Heart left ventricle (tissue), 16 donors: ENCODE measurements around the gene CRELD2. TPM values are rescaled to one million over a fixed set of nuclear protein-coding genes. Genes with fewer than 3 reads are reported as not detected.

Experiments used
- ATAC-seq, 4 donors: fragments of 200-7000 bp; cut with Tn5 transposase; one replicate each; pipeline ENCODE4 v1.9.1; 2020 to 2022; ENCODE audit warnings: moderate library complexity in 4 of 4, mild to moderate bottlenecking in 3 of 4, moderate number of reproducible peaks in 1 of 4
- DNase-seq, 5 donors: peaks; one replicate each; pipeline ENCODE4 v3.0.0-alpha.2; 2020
- H3K27ac ChIP-seq, 12 donors: fragments of 200-600 bp; sonication (generic) in 4 of 12; one replicate each; pipeline versions ENCODE4 v1.5.0 to v1.8.0; 2016 to 2022; ENCODE audit warnings: mild to moderate bottlenecking in 2 of 12
- H3K27me3 ChIP-seq, 9 donors: fragments of 200-600 bp; sonication (generic) in 2 of 9; one replicate each; pipeline versions ENCODE4 v1.5.1 to v1.8.0; 2016 to 2022; ENCODE audit warnings: mild to moderate bottlenecking in 3 of 9
- H3K36me3 ChIP-seq, 9 donors: fragments of 200-600 bp; sonication (generic) in 2 of 9; one replicate each; pipeline versions ENCODE4 v1.5.0 to v1.8.0; 2018 to 2022; ENCODE audit warnings: mild to moderate bottlenecking in 2 of 9
- H3K4me1 ChIP-seq, 12 donors: fragments of 200-600 bp; sonication (generic) in 4 of 12; one replicate each; pipeline versions ENCODE4 v1.5.0 to v1.8.0; 2016 to 2022; ENCODE audit warnings: mild to moderate bottlenecking in 3 of 12
- H3K4me3 ChIP-seq, 12 donors: fragments of 200-600 bp; sonication (generic) in 4 of 12; one replicate each; pipeline versions ENCODE4 v1.5.0 to v1.8.0; 2017 to 2022; ENCODE audit warnings: mild to moderate bottlenecking in 9 of 12, moderate library complexity in 4 of 12
- H3K9me3 ChIP-seq, 12 donors: fragments of 200-600 bp; sonication (generic) in 4 of 12; one replicate each; pipeline versions ENCODE4 v1.5.0 to v1.8.0; 2016 to 2022; ENCODE audit warnings: mild to moderate bottlenecking in 1 of 12
- POLR2A ChIP-seq, 2 donors: fragments of 450-650 bp; IDR thresholded peaks; one replicate each; pipeline ENCODE4 v1.6.1; 2017; ENCODE audit warnings: antibody characterized with exemption in 2 of 2, mild to moderate bottlenecking in 2 of 2, moderate library complexity in 2 of 2
- WGBS, 4 donors: extraction: QIAGEN DNeasy Blood & Tissue Kit in 2 of 4; methylation state at CpG; one replicate each; pipeline versions ENCODE4 v1.1.5 to v1.1.7; 2013 to 2018; 5-methylcytosine and 5-hydroxymethylcytosine counted together
- intact Hi-C, 10 donors: fragments of 100-400 bp; cut with DNase I; formaldehyde crosslinking; loops; one replicate each; pipeline versions ENCODE4 v1.11.1 to v1.14.2; 2022
- long read RNA-seq, 3 donors: library from polyadenylated mRNA; unstranded; transcript quantifications; one replicate each; pipeline ENCODE4 v2.0.0, GENCODE V29; 2020 to 2021
- polyA plus RNA-seq, 2 donors: library from polyadenylated mRNA; stranded (reverse); fragments of 200-250 nt; gene quantifications; one replicate each; pipeline ENCODE4 v1.2.3, GENCODE V29; 2013
- total RNA-seq, 9 donors: library from RNA; depleted of rRNA in 2 of 9; stranded (reverse); fragments of >200 nt in 2 of 9; fragmentation: NEBNext Ultra II Directional in 3 of 9; extraction: Animal tissue kit (Norgen Biotek cat#: 25700) in 3 of 9; gene quantifications; one replicate each; pipeline versions ENCODE4 v1.1.0 to v1.2.4, GENCODE V29; 2016 to 2023
- TF ChIP-seq, protein P1 (sequence below), 12 donors: fragments of 200-600 bp; sonication (generic) in 4 of 12; IDR thresholded peaks; one replicate each; pipeline versions ENCODE4 v1.5.0 to v1.8.0; 2018 to 2022; ENCODE audit warnings: antibody characterized with exemption in 12 of 12, mild to moderate bottlenecking in 5 of 12
- donor health status: ischemic (EF 13 %, LVEDD 7.1; RV severe dilation, severe dysfunction).
- donor health status: healthy with polysubstance abuse.
- donor health status: DM: no; HTN: yes; CAD: no.
- donor health status: DM: no; HTN: no; CAD: no.
- donor health status: ischemic (EF 25% LVEDD 6.9; RV normal size, moderate dysfunction).
- donor health status: ischemic (EF 25% LVEDD 5.7; RV mildly dilated, moderate dysfunction).
- donor health status: healthy.
- donor health status: DM: yes; HTN: yes; CAD: no.
- donor health status: ischemic (EF 35%, LVEDD 5.7; RV mildly dilated, moderate dysfunction).
- donor health status: nonischemic (EF 11% LVEDD 7.7; RV severe dilation, severe dysfunction).
- donor health status: DM: yes; HTN: yes; CAD: no.
- donor health status: PGD.
- donor health status: ischemic (EF 29% LVEDD 5.4; RV normal size, mild dysfunction).
- donor health status: nonischemic (EF 23%, LVEDD 6.1; RV moderate dilation, normal function).

The CRELD2 gene, protein sequence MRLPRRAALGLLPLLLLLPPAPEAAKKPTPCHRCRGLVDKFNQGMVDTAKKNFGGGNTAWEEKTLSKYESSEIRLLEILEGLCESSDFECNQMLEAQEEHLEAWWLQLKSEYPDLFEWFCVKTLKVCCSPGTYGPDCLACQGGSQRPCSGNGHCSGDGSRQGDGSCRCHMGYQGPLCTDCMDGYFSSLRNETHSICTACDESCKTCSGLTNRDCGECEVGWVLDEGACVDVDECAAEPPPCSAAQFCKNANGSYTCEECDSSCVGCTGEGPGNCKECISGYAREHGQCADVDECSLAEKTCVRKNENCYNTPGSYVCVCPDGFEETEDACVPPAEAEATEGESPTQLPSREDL
- total RNA-seq (10 to 100 TPM; 16.7 to 36.2 (median 21.6) TPM), polyA plus RNA-seq (10 to 100 TPM; 15.0 to 70.3 TPM)
- long read RNA-seq, donor 1, transcript CRELD2-203 (11 exons, 1,577 nt): minor isoform, 5 of 61 reads
- long read RNA-seq, donor 1, transcript CRELD2-201 (10 exons, 1,357 nt): major isoform, 30 of 61 reads
- long read RNA-seq, donor 1, partial matches to known transcripts: 8 of 61 reads
- long read RNA-seq, donor 1, other reads (novel, unspliced or antisense): 17 of 61 reads
- long read RNA-seq, donor 2, transcript CRELD2-201 (10 exons, 1,357 nt): major isoform, 49 of 89 reads
- long read RNA-seq, donor 2, transcript CRELD2-203 (11 exons, 1,577 nt): minor isoform, 9 of 89 reads
- long read RNA-seq, donor 2, partial matches to known transcripts: 3 of 89 reads
- long read RNA-seq, donor 2, other reads (novel, unspliced or antisense): 25 of 89 reads
- long read RNA-seq, donor 3, transcript CRELD2-203 (11 exons, 1,577 nt): minor isoform, 7 of 97 reads
- long read RNA-seq, donor 3, transcript CRELD2-201 (10 exons, 1,357 nt): major isoform, 61 of 97 reads
- long read RNA-seq, donor 3, partial matches to known transcripts: 2 of 97 reads
- long read RNA-seq, donor 3, other reads (novel, unspliced or antisense): 22 of 97 reads

DNA sequence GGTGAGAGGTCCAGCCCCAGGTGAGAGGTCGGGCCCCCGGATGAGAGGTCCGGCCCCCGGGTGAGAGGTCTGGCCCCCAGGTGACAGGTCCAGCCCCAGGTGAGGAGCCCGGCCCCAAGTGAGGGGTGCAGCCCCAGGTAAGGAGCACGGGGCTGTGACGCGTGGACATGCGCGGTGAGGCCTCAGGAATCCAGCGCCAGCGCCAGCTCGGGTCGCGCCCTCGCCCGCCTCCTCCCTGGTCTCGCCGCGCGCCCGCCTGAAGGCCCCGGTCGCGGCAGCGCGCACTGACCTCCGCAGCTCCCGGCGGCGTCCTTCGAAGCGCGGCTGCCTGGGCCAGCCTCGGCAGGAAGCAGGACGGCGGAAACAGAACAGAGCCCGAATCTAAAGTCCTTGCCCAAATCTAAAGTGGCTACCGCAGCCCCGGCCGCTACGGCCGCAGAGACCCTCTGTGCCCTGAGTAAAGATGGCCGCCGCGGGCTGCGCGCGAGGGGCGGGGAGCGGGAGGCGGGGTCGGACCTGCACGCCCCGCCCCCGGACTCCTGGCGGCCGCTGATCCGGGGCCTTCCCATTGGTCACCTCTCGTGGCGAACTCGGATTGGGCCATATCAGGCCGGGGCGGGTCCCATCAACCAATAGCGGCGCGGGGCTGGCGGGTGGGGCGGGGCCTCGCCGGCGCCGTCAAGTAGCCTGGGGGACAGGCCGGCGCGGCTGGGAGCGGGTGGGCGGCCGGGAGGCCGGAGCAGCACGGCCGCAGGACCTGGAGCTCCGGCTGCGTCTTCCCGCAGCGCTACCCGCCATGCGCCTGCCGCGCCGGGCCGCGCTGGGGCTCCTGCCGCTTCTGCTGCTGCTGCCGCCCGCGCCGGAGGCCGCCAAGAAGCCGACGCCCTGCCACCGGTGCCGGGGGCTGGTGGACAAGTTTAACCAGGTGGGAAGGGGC, at the start of gene CRELD2, which contains the start of gene ALG12:
TSS of gene CRELD2 (plus strand) at position 661 of the 937 bp plus-strand sequence. CDS start at position 797, 136 bp downstream.
TSS of gene ALG12 (minus strand) at position 465 of the 937 bp plus-strand sequence. CDS start 4,673 bp downstream, outside the sequence.
- H3K27me3 ChIP-seq: no peaks in the 10 kb centered on the region
- ATAC-seq (peak; percentile 97 to 99 (median 98)), DNase-seq (peak; percentile 99)
- TF ChIP-seq, protein P1, sequence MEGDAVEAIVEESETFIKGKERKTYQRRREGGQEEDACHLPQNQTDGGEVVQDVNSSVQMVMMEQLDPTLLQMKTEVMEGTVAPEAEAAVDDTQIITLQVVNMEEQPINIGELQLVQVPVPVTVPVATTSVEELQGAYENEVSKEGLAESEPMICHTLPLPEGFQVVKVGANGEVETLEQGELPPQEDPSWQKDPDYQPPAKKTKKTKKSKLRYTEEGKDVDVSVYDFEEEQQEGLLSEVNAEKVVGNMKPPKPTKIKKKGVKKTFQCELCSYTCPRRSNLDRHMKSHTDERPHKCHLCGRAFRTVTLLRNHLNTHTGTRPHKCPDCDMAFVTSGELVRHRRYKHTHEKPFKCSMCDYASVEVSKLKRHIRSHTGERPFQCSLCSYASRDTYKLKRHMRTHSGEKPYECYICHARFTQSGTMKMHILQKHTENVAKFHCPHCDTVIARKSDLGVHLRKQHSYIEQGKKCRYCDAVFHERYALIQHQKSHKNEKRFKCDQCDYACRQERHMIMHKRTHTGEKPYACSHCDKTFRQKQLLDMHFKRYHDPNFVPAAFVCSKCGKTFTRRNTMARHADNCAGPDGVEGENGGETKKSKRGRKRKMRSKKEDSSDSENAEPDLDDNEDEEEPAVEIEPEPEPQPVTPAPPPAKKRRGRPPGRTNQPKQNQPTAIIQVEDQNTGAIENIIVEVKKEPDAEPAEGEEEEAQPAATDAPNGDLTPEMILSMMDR (IDR thresholded peaks at IDR 0.05): peak in 1 of 12 donors; percentile 12
- peak; percentile 86 to 88 for TF ChIP-seq POLR2A (IDR thresholded peaks at IDR 0.05)
- peaks cover 0 to 24% (median 17%) of the 10 kb centered on the region in 12 donors for H3K4me1 ChIP-seq
- peaks cover 0 to 32% (median 21%) of the 10 kb centered on the region in 9 donors for H3K36me3 ChIP-seq
- H3K4me3 ChIP-seq: peak within 1 kb of the TSS; percentile 69 to 98 (median 88)
- intact Hi-C loops: loop anchor here in 6 of 10 donors (2.0 to 10.0 kb wide), 9 partner anchors 61 to 151 kb away; partner anchors contain the start of gene ZBED4 (in 3 of the 6)
- H3K27ac ChIP-seq: peak within 1 kb of the TSS; percentile 60 to 99 (median 96)
- no peaks in the 10 kb centered on the region for H3K9me3 ChIP-seq
- 0 to 1% (median 0%) methylated on average over 45 to 103 of the region's 103 CpGs for whole genome bisulfite sequencing, 4 donors

DNA sequence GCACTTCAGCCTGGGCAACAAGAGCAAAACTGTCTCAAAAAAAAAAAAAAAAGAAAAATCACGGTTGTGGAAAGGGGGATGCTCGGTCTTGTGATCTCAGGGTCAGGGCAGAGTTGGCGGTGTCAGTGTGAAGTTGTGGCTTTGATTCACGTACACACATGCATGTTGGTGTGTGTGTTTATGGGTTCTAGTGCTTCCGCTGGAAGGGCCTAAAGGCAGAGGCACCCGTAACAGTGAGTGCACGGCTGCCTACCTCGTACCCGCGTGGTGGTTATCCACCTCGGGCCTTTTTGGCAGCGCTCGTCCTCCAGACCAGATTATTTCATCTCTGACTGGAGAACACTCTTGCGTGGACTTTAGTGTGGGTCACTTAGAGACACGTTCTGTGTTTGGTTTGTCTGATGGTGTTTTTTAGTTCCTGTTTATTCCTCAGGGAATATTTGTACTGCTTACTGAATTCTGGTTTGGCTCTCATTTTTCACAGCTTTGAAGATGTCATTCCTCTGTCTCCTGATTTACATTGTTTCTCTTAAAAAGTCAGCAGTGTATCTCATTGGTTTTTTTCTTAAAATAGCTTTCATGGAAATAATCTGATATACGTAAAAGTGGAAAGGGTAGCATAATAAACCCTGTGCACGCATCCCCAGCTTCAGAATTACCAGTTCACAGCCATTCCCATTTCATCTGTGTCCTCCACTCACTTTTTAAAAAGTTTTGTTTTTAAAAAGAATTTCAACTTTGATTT, 49.2 kb upstream of the CRELD2 start:
- ATAC-seq: no peak
- H3K36me3 ChIP-seq: peaks cover 0 to 7% (median 0%) of the 10 kb centered on the region in 9 donors
- peaks cover 0 to 56% (median 26%) of the 10 kb centered on the region in 12 donors for H3K9me3 ChIP-seq
- H3K4me1 ChIP-seq: no peaks in the 10 kb centered on the region
- no peaks in the 10 kb centered on the region for H3K27me3 ChIP-seq
- WGBS, 4 donors: 89 to 91% (median 90%) methylated on average over 17 of the region's 17 CpGs
- H3K4me3 ChIP-seq: no peak overlapping the region
- no peak overlapping the region for H3K27ac ChIP-seq
- DNase-seq: no peak
- TF ChIP-seq, protein P1 (IDR thresholded peaks at IDR 0.05): no peak
- TF ChIP-seq POLR2A (IDR thresholded peaks at IDR 0.05): no peak
- intact Hi-C loops: no loop called here
